8988T (cell line): ENCODE data around the gene LNP1.

Experiments used
- DNase-seq: peaks from one replicate; pipeline ENCODE4 v3.0.0; 2011

LNP1 gene

GRCh38 chr3:100483529-100483928 lies 82.2 kb downstream of the LNP1 start:
- DNase-seq, result no peak

DNA sequence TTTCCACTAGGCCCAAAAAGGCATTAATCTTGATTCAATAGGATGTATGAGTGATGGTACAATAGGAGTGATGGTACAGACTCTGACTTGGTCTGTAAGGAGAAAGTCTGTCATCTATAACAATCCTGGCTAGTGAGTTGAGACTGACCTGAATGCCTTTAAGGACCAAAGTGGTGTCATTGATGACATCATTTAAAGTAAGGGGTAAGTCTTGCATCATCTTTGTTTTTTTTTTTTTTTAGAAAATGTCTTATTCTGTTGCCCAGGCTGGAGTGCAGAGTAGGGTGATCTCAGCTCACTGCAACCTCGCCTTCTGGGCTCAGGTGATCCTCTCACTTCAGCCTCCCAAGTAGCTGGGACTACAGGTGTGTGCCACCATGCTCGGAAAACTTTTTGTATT lies 85.5 kb downstream of the LNP1 start:
- DNase-seq, result no peak

GRCh38 chr3:100489118-100489517 lies 87.8 kb downstream of the LNP1 start:
- no peak for DNase-seq

- DNase-seq, result peak; percentile 94
Observed at GRCh38 chr3:100492059-100493006, 91.0 kb downstream of the LNP1 start, which contains the start of gene TMEM45A. TSS of gene TMEM45A (plus strand) at chr3:100492619. CDS start at chr3:100555212, 62,593 bp downstream.

GRCh38 chr3:100496711-100497261 lies 95.4 kb downstream of the LNP1 start:
- no peak for DNase-seq

DNA sequence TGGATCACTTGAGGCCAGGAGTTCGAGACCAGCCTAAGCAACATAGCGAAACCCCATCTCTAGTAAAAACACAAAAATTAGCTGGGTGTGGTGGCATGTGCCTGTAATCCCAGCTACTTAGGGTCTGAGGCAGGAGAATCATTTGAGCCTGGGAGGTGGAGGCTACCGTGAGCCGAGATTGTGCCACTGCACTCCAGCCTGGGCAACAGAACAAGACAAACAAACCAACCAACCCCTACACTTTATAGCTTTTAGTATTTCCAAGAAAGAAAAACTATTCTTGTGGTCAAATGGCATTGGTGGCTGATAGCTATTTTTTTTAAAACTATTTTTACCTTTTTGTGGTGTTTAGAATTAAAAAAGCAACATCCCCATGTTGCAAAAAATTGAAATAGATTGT lies 98.3 kb downstream of the LNP1 start:
- DNase-seq, result no peak

GRCh38 chr3:100500320-100500880 lies 99.1 kb downstream of the LNP1 start:
- no peak for DNase-seq

DNA sequence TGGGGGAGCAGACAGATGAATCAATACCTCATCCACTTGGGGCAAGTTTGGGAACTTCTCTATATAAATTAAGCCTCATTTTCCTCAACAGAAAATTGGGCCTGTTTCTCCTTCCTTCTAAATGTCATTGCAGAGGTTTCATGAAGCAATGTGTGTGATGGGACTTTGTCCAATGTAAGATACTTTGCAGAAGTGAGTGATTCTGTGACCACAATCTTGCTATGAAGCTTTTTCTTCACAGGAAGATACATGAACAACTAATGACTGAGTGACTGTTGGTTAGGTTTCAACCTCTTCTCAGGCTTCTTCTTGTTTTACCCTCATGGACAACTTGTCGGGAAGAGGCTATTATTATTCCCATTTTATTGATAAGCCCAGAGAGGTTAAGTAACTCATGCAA lies 102.1 kb downstream of the LNP1 start:
- DNase-seq, result no peak
